ENCODE results near the gene SEC22C.
A peak's percentile ranks its signal among the peaks of the same experiment; 100 is the strongest.

The SEC22C gene

DNA sequence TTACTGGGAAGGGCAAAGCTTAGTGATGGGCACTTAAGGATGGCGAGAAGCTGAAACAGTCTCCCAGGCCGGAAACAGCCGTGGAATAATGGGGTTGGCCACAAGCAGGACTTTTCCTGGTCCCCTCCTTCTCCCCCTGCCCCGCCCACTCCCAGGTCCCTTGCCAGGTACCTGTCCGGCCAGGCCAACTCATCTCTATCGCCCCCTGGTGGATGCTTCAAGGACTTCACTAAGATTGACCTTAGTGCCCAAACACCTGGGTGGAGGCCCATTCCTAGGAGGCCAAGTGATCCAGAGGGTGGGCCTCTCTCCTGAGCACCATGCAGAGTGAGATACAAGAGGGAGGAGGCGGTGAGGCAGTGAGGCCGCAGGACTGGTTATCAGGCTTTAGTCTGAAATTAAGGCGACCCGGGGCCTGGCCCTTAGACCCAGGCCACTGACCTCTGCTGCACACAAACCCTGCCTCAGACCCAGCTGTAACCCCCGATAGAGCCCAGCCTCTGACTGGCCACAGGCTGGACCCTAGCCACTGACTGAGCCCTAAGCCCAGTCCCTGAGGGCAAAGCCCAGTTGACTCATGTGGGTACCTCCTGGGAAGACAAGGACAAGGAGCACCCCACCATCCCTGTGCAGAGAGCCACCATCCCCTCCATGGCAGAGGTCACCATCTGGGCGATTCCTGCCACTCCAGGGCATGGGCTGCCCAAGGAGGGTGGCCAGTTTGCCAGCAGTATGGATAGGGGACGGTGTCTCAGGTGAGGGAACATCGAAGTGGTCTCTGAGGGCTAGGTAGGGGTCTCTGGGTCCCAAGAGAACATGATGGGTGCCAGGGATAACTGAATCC, 41.7 kb downstream of the SEC22C start:
- DNase-seq (ENCODE audit: low spot score) = peak; percentile 75
- no peak for FAIRE-seq

DNA sequence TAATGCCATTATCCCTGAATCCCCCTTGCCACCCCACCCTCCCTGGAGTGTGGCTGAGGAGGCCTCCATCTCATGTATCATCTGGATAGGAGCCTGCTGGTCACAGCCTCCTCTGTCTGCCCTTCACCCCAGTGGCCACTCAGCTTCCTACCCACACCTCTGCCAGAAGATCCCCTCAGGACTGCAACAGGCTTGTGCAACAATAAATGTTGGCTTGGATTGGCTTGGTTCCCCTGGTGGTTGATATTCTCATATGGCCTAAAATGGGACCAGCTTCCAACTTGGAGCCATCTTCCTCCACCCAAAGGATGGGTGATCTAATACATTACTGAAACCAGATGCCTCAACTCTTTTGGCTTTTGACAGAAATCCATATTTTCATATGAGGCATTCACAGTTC, 44.4 kb downstream of the SEC22C start:
- DNase-seq (ENCODE audit: low spot score) (no peak), FAIRE-seq (no peak)

DNA sequence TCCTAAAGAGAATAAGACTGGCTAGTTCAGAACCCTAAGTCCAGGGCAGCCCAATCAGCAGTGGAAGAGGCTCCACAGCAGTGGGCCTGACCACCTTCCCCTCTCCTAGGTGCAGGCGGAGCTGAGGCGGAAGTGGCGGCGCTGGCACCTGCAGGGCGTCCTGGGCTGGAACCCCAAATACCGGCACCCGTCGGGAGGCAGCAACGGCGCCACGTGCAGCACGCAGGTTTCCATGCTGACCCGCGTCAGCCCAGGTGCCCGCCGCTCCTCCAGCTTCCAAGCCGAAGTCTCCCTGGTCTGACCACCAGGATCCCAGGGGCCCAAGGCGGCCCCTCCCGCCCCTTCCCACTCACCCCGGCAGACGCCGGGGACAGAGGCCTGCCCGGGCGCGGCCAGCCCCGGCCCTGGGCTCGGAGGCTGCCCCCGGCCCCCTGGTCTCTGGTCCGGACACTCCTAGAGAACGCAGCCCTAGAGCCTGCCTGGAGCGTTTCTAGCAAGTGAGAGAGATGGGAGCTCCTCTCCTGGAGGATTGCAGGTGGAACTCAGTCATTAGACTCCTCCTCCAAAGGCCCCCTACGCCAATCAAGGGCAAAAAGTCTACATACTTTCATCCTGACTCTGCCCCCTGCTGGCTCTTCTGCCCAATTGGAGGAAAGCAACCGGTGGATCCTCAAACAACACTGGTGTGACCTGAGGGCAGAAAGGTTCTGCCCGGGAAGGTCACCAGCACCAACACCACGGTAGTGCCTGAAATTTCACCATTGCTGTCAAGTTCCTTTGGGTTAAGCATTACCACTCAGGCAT, 45.6 kb downstream of the SEC22C start:
- FAIRE-seq (no peak), DNase-seq (ENCODE audit: low spot score) (peak; percentile 41)

DNA sequence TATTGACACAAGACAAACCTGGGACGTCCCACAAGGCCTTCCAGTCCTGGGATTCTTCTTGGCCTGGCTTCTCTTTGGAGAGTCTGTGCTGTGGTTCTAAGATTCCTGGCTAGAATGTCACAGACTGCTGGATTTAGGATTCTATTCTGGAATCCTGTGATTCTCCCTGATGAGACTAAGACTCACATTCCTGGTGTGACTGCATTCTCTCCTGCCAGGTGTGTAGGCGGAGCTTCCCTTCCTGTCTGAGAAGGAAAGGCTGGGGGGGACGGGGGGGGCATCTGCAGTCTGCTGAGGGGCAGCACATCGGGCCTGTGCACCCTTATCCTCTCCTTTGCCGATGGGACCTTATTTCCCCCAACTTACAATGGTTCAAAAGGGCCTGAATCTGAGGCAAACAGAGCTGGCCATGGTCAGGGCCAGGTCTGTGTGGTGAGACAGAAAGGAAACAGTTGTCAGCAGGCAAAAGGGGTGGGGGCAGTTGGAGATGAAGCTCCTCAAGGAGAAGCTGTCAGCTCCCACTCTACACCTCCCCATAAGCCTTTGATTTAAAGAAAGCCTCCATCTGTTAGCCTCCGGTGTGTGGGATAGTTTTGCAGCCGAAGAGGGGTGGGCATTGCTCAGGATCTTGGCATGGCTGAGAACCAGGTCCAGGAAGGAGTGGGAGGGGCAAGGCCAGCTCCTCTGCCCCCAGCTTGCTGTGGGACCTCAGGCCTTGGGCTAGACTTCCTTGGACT, 48.4 kb downstream of the SEC22C start:
- no peak for FAIRE-seq

DNA sequence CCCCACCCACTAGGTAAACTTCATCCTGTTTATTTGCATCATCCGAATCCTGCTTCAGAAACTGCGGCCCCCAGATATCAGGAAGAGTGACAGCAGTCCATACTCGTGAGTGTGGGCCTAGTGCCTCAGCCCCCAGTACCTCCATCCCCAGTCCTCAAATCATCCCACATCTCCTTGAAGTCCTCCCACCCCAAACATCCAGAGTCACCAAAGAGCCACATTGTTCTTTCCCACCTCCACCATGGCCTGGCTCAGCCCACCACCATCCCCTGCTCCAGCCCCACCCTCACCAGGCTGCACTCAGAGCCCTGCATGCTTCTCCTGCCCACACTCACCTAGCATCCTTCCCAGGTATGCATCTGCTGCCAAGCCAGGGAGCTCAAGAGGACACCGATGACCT, 49.5 kb downstream of the SEC22C start:
- no peak for FAIRE-seq
- DNase-seq (ENCODE audit: low spot score) = no peak

More for the DNA sequence above, 48.4 kb downstream of the SEC22C start:
- no peak for DNase-seq (ENCODE audit: low spot score)

DNA sequence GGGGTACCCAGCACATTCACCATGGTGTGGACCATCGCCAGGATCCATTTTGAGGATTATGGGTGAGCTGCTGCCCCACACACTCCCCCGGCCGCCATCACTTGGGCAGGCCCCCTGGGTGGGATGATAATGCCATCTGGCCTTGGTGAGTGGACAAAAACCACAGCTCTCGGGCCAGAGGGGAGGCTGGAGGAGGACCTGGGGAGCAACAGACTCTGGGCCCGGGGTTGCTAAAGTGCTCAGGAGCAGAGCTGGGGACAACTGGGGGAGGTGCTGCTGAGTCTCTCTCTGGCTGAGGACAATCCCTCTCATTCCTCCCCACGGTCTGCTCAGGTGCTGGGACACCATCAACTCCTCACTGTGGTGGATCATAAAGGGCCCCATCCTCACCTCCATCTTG, 50.3 kb downstream of the SEC22C start:
- DNase-seq (ENCODE audit: low spot score) (no peak), FAIRE-seq (no peak)

DNA sequence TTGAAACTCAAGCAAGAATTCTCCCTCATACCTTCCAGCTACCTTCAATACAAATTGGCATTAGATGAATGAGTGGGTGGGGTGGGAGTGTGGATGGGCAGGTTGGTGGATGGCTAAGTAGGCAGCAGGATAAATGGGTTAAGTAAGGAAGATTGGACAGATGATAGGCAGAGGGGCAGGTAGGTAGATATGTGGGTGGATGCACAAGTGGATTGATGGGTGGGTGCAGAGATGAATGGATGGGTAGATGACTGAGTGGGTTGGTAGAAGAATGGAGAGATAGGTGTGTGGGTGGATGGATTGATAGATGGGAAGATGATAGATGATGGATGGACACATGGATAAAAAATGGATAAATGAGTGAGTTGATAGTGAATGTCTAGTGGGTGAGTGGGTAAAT, 51.7 kb downstream of the SEC22C start:
- no peak for DNase-seq (ENCODE audit: low spot score)
- peak; percentile 17 for FAIRE-seq

DNA sequence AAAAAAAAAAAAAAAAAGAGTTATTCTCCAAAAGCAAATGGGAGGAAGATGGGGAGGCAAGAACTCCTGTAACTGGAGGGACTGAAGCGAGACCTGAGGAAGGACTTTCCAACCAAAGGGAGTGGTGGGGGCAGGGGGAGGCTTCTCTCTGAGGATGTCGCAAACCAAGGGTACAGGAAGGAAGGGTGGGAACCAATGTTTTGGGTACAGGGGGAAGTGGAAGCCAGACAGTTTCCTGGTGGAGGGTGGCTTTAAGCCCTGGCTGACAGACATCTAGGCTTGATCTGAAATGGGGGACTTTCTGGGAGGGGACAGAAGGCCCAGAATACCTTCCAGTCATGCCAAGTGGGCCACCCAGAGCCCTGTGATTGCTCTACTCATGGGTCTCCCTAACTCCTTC, 52.3 kb downstream of the SEC22C start:
- DNase-seq (ENCODE audit: low spot score) (no peak), FAIRE-seq (no peak)

DNA sequence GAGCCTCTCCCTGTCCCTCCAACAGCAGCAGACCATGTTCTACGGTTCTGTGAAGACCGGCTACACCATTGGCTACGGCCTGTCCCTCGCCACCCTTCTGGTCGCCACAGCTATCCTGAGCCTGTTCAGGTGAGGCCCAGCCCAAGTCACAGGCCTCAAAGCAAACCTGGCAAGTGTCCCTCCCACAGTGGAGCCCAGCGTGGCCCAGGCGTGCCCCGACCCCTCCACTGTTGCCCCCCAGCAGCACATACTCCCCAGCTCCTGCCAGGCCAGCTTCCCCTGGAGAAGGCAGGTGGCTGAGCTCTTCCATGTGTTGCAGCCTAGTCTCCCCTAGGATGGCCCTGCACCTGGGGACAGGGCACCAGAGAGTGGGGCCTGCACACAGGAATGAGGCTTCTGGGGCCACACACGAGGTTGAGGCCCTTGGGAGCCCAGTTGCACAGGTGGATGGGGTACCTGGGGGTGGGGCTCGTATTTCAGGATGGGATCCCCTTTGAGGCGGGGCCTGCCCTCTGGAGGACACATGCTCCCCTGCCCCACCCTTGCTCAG, 54.3 kb downstream of the SEC22C start:
- DNase-seq (ENCODE audit: low spot score) = no peak
- FAIRE-seq = no peak

DNA sequence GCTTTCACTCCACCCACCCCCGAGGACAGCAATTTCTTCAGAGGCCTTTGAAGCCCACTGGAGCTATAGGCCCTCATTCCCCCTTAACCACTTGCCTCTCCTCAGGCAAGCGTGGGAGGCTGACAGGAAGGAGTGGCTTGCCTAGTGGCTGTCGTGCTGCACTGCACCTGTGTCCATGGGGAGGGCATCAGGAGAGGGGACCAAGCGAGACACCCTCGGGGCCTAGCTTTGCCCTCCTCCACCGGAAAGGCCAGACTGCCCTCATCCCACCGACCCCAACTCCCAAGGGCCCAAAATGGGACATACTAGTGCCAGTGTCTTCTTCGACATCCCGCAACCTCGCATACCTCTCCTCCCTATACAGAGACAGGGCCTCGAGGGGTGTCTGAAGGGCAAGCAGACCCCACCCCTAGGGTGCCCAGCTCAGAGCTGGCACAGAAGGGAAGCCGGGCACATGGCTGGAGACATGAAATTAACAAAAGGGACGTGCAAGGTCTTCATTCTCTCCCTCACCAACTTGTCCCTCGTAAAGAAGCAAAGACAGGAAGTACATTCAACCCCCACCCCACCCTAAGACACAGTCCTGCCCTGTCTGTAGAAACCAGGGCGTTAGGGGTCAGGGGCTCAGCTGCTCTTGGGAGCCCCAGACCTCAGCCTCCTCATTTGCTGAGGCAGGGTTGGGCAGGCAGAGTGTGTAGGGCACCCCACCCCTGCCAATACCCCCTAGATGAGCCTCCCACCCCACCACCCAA, 55.0 kb downstream of the SEC22C start:
- FAIRE-seq (no peak), DNase-seq (ENCODE audit: low spot score) (no peak)

DNA sequence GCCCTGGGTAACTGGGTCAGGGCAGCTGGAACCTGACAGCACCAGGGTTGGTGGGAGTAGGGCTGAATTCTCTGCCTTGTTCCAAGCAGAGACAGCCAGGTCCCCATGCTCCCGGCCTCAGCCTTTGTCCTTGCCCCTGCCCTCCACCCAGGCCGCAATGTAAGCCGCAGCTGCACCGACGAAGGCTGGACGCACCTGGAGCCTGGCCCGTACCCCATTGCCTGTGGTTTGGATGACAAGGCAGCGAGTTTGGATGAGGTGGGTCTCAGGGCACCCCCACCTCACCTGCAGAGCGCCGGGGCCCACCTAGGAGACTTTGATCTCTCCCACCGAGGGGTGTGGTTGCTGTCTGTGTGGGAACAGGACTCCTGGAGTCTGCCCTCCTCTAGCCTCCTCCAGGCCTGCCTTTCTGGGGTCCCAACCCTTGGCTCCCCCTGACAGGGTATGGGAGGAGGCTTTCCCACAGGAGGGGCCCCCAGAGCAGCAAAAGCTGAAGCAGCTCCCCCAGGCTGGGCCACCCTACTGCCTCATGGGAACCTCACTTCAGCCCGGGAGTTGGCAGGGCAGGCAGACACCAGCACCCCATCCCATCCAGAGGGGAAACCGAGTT, 55.9 kb downstream of the SEC22C start:
- no peak for DNase-seq (ENCODE audit: low spot score)
- FAIRE-seq = peak; percentile 52

DNA sequence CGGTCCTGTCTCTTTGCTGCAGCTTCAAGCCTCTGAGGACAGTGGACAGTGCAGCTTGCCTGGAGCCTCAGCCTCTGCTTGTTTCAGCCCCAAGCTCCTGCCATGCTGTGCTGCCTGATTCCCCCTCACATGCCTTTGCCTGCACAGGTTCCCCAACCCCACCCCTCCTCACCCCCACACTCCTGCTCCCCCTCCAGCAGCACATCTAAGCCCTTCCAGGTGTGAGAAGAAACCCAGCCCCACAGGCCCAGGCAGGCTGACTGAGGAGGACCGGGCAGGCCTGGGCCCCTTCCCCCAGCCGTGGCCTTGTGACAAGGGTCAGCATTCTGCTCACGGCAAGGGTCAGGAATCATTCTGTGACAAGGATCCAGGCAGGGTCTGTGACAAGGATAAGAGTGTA, 56.6 kb downstream of the SEC22C start:
- FAIRE-seq = no peak
- no peak for DNase-seq (ENCODE audit: low spot score)

DNA sequence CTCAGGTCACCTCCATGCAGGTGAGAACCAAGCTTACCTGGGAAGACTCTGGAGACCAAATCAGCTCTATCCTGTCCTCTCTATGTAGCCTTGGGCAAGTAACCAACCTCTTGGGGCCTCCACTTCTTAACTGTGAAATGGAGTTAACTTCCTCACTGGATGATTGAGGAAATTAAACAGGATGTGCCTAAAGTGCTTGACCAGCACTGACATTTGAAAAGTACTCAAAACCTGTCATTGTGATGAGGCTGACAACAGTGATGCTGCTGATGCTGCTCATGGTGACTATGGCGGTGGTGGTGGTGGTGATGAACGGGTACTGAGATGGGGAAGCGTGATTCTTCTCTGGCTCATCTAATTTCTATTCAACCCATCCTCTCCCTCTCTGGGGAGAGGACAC, 57.0 kb downstream of the SEC22C start:
- peak; percentile 30 for FAIRE-seq
- no peak for DNase-seq (ENCODE audit: low spot score)

DNA sequence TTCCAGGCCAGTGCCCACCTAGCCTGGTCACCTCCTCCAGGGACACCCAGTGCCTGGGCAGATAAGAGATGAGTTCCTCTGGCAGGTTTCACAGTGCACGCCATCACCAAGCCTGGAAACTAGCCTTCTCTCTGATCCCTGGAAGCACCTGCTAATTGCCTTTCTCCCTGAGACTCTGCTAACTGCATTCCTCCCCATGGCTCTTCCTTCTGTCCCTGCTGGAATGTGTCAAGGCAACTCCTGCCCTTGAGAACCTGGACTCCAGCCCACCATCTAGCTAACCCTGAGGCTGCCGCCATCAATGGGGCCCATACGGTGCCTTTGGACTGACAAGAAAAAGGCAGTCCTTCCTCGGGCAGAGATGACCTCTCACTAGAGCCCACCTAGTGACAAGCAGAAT, 60.9 kb downstream of the SEC22C start:
- no peak for FAIRE-seq
- no peak for DNase-seq (ENCODE audit: low spot score)

DNA sequence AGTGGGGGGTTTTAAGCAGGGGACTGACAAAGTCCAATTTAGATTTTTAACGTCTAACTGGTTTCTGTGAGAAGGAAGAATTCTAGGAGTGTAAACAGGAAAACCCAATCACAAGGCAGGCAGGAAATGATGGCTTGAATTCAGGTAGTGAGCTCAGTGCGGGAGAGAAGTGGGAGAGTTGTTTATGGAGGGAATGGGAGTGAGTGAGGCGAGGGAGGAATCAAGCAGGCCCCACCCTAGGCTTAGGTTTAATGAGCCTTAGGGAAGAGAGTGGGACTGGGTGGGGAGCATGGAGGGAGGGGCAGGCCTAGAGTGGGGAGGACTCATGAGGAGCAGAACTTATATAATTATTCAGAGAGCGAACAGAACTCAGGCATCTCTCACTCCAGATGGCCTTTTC, 61.4 kb downstream of the SEC22C start:
- no peak for DNase-seq (ENCODE audit: low spot score)
- FAIRE-seq = no peak

DNA sequence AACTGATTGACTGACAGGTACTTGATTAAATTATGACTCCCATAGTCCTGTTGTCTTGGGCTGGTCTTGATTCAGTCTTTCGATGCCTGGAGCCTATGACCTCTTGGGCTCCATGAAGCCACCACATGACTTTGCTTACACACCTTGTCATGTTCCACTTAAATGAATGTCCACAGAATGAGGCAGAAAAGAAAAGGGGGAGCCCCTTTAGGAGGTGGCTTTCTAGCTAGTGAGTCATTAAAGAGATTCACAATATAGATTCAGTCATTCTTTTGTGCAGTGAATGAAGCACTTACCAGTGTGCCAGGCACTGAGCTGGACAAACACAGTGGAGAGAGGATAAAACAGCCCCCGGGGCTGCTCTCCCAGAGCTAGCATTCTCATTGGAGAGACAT, 62.2 kb downstream of the SEC22C start:
- DNase-seq (ENCODE audit: low spot score) (no peak), FAIRE-seq (no peak)

DNA sequence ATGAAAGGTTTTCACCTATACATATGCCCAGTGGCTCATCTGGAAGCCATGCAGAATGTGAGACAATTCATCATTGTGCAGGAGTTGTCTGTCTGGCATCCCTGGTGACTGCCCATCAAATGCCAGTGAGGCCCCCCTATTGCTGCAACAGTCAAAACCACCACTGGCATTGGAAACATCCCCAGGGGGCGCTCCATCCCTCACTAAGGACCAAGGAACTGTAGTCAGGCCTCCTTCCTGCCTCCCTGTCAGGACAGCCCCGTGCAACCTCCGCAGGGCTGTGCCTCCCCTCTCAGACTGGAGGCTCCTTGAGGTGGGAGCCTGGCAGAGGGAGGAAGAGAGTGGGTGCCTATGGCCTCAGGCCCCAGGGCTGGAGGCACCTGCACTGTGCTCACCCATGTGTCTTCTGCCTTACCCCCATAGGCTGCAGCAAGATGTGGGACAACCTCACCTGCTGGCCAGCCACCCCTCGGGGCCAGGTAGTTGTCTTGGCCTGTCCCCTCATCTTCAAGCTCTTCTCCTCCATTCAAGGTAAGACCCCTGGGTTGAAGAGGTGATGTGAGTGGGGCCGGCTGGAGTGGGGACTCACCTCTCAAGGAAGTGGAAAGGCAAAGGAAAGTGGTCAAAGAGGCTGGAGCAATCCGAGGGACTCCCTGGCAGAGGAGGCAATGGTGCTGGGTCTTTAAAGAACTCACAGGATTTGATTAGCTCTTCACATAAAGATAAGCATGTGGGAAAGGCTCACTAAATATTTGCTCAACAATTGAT, 62.8 kb downstream of the SEC22C start:
- no peak for DNase-seq (ENCODE audit: low spot score)
- no peak for FAIRE-seq

DNA sequence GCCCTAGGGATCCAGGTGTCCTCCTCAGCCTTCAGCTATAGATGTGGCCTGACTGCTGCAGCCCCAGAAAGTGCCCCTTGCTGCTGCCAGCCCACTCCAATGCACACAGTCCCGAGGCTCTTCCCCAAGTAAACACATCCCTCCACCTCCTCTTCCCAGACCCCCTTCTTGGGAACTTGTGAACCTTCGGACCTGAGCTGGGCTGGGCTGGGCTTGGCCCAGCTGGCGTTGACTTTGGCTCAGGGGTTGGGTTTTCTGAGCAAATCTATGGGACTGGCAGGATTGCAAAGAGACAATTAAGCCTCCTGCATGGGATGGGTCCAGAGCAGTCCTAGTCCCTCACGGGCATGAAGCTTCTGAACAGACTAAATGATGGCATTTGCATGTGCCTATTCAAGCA, 64.7 kb downstream of the SEC22C start:
- FAIRE-seq = no peak
- no peak for DNase-seq (ENCODE audit: low spot score)

DNA sequence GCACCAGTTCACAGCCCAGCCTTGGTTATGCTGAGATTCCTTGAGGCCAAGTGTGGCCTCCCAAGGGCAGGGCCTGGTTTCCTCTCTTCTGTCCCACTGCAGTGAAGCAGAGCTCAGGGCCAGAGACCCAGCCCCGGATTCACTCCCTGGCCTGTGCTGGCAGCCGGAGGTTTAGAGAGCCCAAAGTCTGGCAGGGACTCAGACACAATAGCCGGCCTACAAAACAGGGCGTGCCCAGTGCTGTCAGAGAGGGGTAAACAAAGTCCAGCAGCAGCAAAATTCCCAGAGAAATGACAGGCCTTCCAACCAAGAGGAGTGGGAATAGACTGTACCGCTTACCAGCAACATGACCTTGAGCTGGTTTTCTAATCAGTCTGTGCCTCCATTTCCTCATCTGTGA, 65.3 kb downstream of the SEC22C start:
- DNase-seq (ENCODE audit: low spot score) (no peak), FAIRE-seq (no peak)

DNA sequence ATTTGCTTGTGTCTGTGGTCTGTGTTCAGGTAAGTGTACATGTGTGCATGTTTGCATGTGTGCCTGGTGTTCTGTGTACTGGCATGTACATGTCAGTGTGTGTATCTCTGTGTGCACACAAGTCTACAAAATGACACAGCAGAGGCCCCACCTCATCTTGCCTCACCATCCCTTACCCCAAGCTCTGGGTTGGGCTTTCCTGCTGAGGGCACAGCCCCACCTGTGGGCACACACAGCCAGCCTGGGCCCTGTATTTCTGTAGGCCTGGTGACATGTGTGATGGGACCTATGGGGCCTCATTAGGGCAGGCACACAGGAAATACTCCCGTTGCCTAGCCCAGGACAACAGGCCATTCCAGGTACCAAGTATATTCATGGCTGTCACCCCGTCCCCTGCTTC, 65.8 kb downstream of the SEC22C start:
- DNase-seq (ENCODE audit: low spot score) = no peak
- no peak for FAIRE-seq

Data from urothelium cell line (cell line).